Activated B cell treated with CpG ODN at 0.5 μM for 24 hours (primary cell): ENCODE results near the gene HLA-DOA. TPM values are rescaled to one million over a fixed set of nuclear protein-coding genes. Genes with fewer than 3 reads are reported as not detected.

Source experiments
- ATAC-seq: fragments of 200-7000 bp; cut with Tn5 transposase; one replicate; pipeline ENCODE4 v1.10.0; 2021; ENCODE audit warnings: low read depth, mild to moderate bottlenecking, moderate library complexity
- CTCF ChIA-PET: fragments of 350-600 bp; sonication (Branson Sonifier 250); formaldehyde crosslinking; loops from one replicate; lab custom pipeline; 2021; ENCODE audit warnings: antibody characterized with exemption; lab: Charles Lee
- POLR2A ChIA-PET: fragments of 350-600 bp; sonication (Branson Sonifier 250); formaldehyde crosslinking; loops from one replicate; lab custom pipeline; 2021; ENCODE audit warnings: antibody characterized with exemption; lab: Charles Lee
- DNase-seq: peaks from one replicate; pipeline ENCODE4 v3.0.0; 2022
- H3K27ac Mint-ChIP-seq: one replicate; pipeline ENCODE4 v1.8.0; 2020; ENCODE audit warnings: mixed read lengths
- H3K27me3 Mint-ChIP-seq: one replicate; pipeline ENCODE4 v1.8.0; 2021; ENCODE audit warnings: mixed read lengths
- H3K36me3 Mint-ChIP-seq: one replicate; pipeline ENCODE4 v1.8.0; 2021; ENCODE audit warnings: low read depth, mixed read lengths
- H3K4me1 Mint-ChIP-seq: one replicate; pipeline ENCODE4 v1.8.0; 2021; ENCODE audit warnings: mixed read lengths
- H3K4me3 Mint-ChIP-seq: one replicate; pipeline ENCODE4 v1.8.0; 2020; ENCODE audit warnings: mild to moderate bottlenecking, mixed read lengths
- H3K9me3 Mint-ChIP-seq: one replicate; pipeline ENCODE4 v1.8.0; 2020; ENCODE audit warnings: mixed read lengths
- intact Hi-C: fragments of 100-400 bp; cut with micrococcal nuclease; formaldehyde crosslinking; loops from one replicate; pipeline ENCODE4 v1.15.1; 2024
- total RNA-seq: library from RNA; stranded (reverse); gene quantifications from 2 replicates; pipeline ENCODE4 v1.2.3, GENCODE V29; 2022
- TF ChIP-seq, protein P1 (sequence below): fragments of 200-600 bp; IDR thresholded peaks from one replicate; pipeline ENCODE4 v1.8.0; 2022; ENCODE audit warnings: antibody characterized with exemption, mild to moderate bottlenecking

HLA-DOA gene
- total RNA-seq, 1 donor from 2014 or later = 167 TPM

DNA sequence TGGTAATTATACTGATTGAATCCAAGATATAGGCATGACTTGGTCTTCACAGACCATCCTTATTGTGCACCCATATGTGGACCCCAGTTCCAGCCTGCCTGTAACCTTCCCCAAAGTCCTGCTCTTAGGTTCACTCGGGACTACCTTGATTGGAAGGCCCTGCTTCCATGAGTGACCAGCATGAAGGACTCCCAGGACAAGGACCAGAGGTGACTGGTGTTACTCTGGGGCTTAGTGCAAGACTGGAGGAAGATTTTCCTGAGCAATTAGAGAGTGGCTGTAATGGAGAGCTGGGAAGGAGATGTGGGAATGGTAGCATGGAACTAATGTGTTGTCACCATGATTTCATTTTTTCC lies 25.9 kb downstream of the HLA-DOA start:
- ChIA-PET CTCF (interaction anchor here (0.9 to 5.0 kb wide), 18 partner anchors 9 to 265 kb away, joined by 3 to 151 read pairs (median 22); partner anchors contain the start of genes HLA-DMA, HLA-DMB and TAP2), POLR2A (interaction anchor here (0.5 to 12.7 kb wide), 14 partner anchors 10 to 145 kb away, joined by 3 to 370 read pairs (median 12); partner anchors contain the start of genes BRD2, HLA-DMA, PSMB9 and TAP1)
- H3K9me3 Mint-ChIP-seq = no peaks in the 10 kb centered on the region
- no peak overlapping the region for H3K4me3 Mint-ChIP-seq
- no peaks in the 10 kb centered on the region for H3K27me3 Mint-ChIP-seq
- DNase-seq (no peak), ATAC-seq (no peak)
- intact Hi-C loops = no loop called here
- H3K27ac Mint-ChIP-seq = peak overlapping the region; percentile 59
- H3K4me1 Mint-ChIP-seq = peaks cover 37% of the 10 kb centered on the region
- H3K36me3 Mint-ChIP-seq = peaks cover 45% of the 10 kb centered on the region
- TF ChIP-seq, protein P1, sequence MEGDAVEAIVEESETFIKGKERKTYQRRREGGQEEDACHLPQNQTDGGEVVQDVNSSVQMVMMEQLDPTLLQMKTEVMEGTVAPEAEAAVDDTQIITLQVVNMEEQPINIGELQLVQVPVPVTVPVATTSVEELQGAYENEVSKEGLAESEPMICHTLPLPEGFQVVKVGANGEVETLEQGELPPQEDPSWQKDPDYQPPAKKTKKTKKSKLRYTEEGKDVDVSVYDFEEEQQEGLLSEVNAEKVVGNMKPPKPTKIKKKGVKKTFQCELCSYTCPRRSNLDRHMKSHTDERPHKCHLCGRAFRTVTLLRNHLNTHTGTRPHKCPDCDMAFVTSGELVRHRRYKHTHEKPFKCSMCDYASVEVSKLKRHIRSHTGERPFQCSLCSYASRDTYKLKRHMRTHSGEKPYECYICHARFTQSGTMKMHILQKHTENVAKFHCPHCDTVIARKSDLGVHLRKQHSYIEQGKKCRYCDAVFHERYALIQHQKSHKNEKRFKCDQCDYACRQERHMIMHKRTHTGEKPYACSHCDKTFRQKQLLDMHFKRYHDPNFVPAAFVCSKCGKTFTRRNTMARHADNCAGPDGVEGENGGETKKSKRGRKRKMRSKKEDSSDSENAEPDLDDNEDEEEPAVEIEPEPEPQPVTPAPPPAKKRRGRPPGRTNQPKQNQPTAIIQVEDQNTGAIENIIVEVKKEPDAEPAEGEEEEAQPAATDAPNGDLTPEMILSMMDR = no peak

DNA sequence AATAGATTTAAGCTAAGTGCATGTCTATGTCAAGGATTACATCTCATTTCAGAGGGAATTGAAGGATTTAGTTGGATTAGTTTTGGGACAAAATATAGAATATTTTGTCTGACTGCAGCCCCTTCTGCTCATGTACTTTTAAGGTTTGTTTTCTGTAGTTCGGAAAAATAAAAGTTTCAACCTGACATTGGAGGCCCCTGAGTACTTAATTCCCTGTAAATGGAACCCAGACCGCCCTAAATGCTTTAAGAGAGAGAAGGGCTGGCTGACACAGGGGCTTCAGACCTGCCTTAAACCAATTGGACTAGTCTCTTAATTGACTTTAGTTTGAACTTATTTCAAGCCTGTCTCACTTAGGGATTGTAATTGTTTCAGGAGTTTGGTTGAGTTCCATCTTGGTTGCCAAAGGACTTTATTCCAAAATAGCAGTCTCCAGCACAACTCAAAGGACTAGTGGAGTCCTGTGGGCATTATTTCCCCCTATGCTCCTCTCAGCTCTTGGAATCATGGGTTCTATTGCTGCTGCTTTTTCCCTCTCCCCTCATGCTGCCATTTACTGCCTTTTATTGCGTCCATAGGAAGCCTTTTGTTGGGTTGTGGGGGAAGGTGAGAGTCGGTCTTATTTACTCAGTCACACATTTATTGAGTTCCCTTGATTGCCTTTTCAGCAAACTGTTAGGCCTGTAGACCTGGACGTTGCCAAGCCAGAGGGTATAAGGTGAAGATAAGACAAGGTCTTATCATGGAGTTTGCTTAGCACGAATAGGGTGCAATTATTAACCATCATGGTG lies 26.5 kb downstream of the HLA-DOA start:
- intact Hi-C loops = no loop called here
- H3K4me1 Mint-ChIP-seq = peaks cover 36% of the 10 kb centered on the region
- no peaks in the 10 kb centered on the region for H3K27me3 Mint-ChIP-seq
- no peaks in the 10 kb centered on the region for H3K9me3 Mint-ChIP-seq
- POLR2A ChIA-PET = interaction anchor here (0.9 to 12.7 kb wide), 12 partner anchors 10 to 144 kb away, joined by 4 to 370 read pairs (median 11); partner anchors contain the start of genes BRD2, HLA-DMA and TAP2
- peaks cover 51% of the 10 kb centered on the region for H3K36me3 Mint-ChIP-seq
- CTCF ChIA-PET = interaction anchor here (0.9 to 5.0 kb wide), 14 partner anchors 10 to 115 kb away, joined by 3 to 151 read pairs (median 18); partner anchors contain the start of genes HLA-DMA and HLA-DMB
- TF ChIP-seq, protein P1 = no peak
- no peak for DNase-seq
- H3K27ac Mint-ChIP-seq = peak overlapping the region; percentile 46
- no peak overlapping the region for H3K4me3 Mint-ChIP-seq
- ATAC-seq = no peak

DNA sequence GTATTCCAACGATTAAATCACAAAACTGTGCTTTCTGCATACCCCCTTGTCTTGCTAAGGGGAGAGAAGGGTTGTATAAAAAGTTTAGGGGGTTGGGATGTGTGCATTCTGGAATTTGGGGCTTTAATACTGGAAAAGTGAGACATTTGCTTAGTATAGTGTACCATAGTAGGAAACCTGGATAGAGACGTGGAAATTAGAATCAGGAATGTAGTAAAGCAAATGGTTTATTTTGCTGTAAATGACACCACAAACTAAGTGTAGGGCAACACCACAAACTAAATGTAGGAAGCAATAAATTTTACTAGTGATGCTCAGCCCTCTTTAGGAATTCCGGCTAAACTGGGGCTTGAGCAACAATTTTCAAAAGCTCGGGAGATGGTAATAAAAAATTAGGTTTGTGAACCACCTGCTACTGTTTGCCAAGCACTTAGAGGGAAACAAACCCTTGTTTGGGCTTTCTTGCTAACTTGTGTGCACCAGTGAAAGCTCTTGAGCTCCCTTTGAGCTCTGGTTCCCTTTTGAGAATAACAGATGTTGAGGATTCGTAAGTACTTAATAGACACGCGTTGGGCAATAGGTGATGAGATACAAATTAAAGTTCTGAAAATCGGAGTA lies 27.2 kb downstream of the HLA-DOA start:
- no peak overlapping the region for H3K4me3 Mint-ChIP-seq
- intact Hi-C loops = no loop called here
- TF ChIP-seq, protein P1 = no peak
- peaks cover 58% of the 10 kb centered on the region for H3K36me3 Mint-ChIP-seq
- no peaks in the 10 kb centered on the region for H3K9me3 Mint-ChIP-seq
- CTCF ChIA-PET = interaction anchor here (1.0 to 4.4 kb wide), 5 partner anchors 10 to 166 kb away, joined by 3 to 90 read pairs (median 5); partner anchors contain the start of gene HLA-DMA
- H3K27ac Mint-ChIP-seq = peak overlapping the region; percentile 12
- H3K4me1 Mint-ChIP-seq = peaks cover 42% of the 10 kb centered on the region
- DNase-seq (no peak), ATAC-seq (no peak)
- POLR2A ChIA-PET = interaction anchor here (0.9 to 12.7 kb wide), 9 partner anchors 10 to 144 kb away, joined by 4 to 370 read pairs (median 13); partner anchors contain the start of genes BRD2, HLA-DMA and TAP2
- H3K27me3 Mint-ChIP-seq = no peaks in the 10 kb centered on the region

DNA sequence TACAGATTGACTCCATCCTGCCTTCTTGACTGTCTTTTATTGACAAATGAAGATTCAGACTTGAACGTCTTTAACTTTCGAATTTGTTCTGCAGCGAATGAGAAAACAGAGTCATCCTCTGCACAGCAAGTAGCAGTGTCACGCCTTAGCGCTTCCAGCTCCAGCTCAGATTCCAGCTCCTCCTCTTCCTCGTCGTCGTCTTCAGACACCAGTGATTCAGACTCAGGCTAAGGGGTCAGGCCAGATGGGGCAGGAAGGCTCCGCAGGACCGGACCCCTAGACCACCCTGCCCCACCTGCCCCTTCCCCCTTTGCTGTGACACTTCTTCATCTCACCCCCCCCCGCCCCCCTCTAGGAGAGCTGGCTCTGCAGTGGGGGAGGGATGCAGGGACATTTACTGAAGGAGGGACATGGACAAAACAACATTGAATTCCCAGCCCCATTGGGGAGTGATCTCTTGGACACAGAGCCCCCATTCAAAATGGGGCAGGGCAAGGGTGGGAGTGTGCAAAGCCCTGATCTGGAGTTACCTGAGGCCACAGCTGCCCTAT lies 28.8 kb downstream of the HLA-DOA start:
- intact Hi-C loops = no loop called here
- ATAC-seq = no peak
- ChIA-PET POLR2A (interaction anchor here (0.6 to 12.7 kb wide), 15 partner anchors 8 to 268 kb away, joined by 3 to 370 read pairs (median 5); partner anchors contain the start of genes BRD2, HLA-DMA, HLA-DMB and HLA-DPB1), CTCF (interaction anchor here (0.9 to 1.7 kb wide), 4 partner anchors 20 to 112 kb away, joined by 3 to 4 read pairs (median 3); no protein-coding TSS in a partner anchor)
- no peak for DNase-seq
- peaks cover 59% of the 10 kb centered on the region for H3K4me1 Mint-ChIP-seq
- no peaks in the 10 kb centered on the region for H3K27me3 Mint-ChIP-seq
- H3K27ac Mint-ChIP-seq = no peak overlapping the region
- H3K36me3 Mint-ChIP-seq = peaks cover 74% of the 10 kb centered on the region
- H3K9me3 Mint-ChIP-seq = no peaks in the 10 kb centered on the region
- no peak overlapping the region for H3K4me3 Mint-ChIP-seq
- TF ChIP-seq, protein P1 = no peak
